HG02610 (cell line): ENCODE results near the gene SUSD4.
"Not testable (repeated sequence)": the region's sequence is repeated elsewhere in the genome, so short reads cannot be mapped to it uniquely, and the experiment has no call there.

Experiments used
- ATAC-seq: cut with Tn5 transposase; IDR thresholded peaks from one replicate; pipeline ENCODE4 v1.9.1; 2021; ENCODE audit warnings: mild to moderate bottlenecking, moderate library complexity; ENCODE audit not compliant: unreplicated experiment

Gene SUSD4

GRCh38 chr1:223363856-223364684, at the start of gene SUSD4:
SUSD4 (minus strand) TSS chr1:223364176; CDS start chr1:223363425, 751 bp downstream.
- ATAC-seq = no peak

- no peak for ATAC-seq
Observed at GRCh38 chr1:223413216-223413615, 49.2 kb upstream of the SUSD4 start.

- ATAC-seq = no peak
Observed at GRCh38 chr1:223411710-223412109, 47.7 kb upstream of the SUSD4 start.

- ATAC-seq = no peak
Observed at GRCh38 chr1:223411309-223411708, 47.3 kb upstream of the SUSD4 start.

GRCh38 chr1:223410036-223410435, 46.1 kb upstream of the SUSD4 start:
- ATAC-seq = no peak

- no peak for ATAC-seq
Observed at GRCh38 chr1:223405507-223405906, 41.5 kb upstream of the SUSD4 start.

- no peak for ATAC-seq
Observed at GRCh38 chr1:223403184-223403815, 39.3 kb upstream of the SUSD4 start.

- no peak for ATAC-seq
Observed at GRCh38 chr1:223402790-223403142, 38.8 kb upstream of the SUSD4 start.

- ATAC-seq = no peak
Observed at GRCh38 chr1:223401873-223402789, 38.2 kb upstream of the SUSD4 start.

GRCh38 chr1:223399393-223399792, 35.4 kb upstream of the SUSD4 start:
- not testable (repeated sequence) for ATAC-seq

- no peak for ATAC-seq
Observed at GRCh38 chr1:223394706-223395105, 30.7 kb upstream of the SUSD4 start.

GRCh38 chr1:223394242-223394641, 30.3 kb upstream of the SUSD4 start:
- ATAC-seq = no peak

GRCh38 chr1:223393275-223394214, 29.6 kb upstream of the SUSD4 start, which contains the start of gene CCDC185:
CCDC185 (plus strand) TSS chr1:223393415; CDS start chr1:223393476, 61 bp downstream.
- no peak for ATAC-seq

GRCh38 chr1:223390618-223391017, 26.6 kb upstream of the SUSD4 start:
- ATAC-seq = no peak

GRCh38 chr1:223386013-223386412, 22.0 kb upstream of the SUSD4 start:
- ATAC-seq = no peak

- ATAC-seq = no peak
Observed at GRCh38 chr1:223378754-223379153, 14.8 kb upstream of the SUSD4 start.

- no peak for ATAC-seq
Observed at GRCh38 chr1:223374064-223374610, 10.2 kb upstream of the SUSD4 start.

- no peak for ATAC-seq
Observed at GRCh38 chr1:223364685-223365382, 858 bp upstream of the SUSD4 start.
